ENCODE data around the gene FAM184B. TPM values are rescaled to one million over a fixed set of nuclear protein-coding genes. Genes with fewer than 3 reads are reported as not detected.

FAM184B gene
- total and polyA plus RNA-seq, 2 experiments from 2014 or later = 0.11 to 0.49 TPM

DNA sequence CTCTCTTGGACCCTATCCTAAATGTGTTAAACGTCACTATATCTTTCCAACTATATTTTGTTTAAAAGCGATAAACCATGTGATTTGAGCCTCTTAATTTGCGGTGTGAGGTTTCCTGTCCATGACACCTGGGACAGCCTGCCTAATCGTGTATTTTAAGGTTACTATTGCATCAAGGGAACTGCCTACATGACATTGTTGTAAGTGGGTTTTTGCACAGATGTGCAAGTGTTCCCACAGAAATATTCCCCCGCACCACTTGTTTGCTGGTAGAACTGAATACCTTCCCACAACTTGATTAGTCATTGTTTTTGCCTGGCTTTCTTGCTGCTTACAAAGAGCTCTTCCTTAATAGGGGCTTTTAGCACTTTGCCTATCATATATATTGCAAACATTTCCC is 5.1 kb upstream of the FAM184B start:
- Mint-ChIP-seq H3K4me3 (no peak overlapping the region), H3K4me1 (peaks cover 4% of the 10 kb centered on the region; the same call in 2 of the 3 replicates), H3K27ac (no peak overlapping the region), H3K27me3 (ENCODE audit: insufficient read depth, low read depth, poor library complexity) (peaks cover 16% of the 10 kb centered on the region), H3K36me3 (ENCODE audit: low read depth) (peaks cover 4% of the 10 kb centered on the region; the same call in 2 of the 3 replicates), H3K9me3 (peaks cover 4% of the 10 kb centered on the region; the same call in 1 of the 3 replicates)
- no peaks in the 10 kb centered on the region for H3K79me2 ChIP-seq (replicated peaks; ENCODE audit: insufficient read depth)
- DNase-seq (ENCODE audit: low spot score) (no peak), ATAC-seq (no peak)
- no peak overlapping the region for H3K4me3 ChIP-seq
- no peaks in the 10 kb centered on the region; the same call in 1 of the 2 replicates for H4K20me1 ChIP-seq (replicated peaks; ENCODE audit: insufficient read depth)
- peaks cover 7% of the 10 kb centered on the region; the same call in 1 of the 2 replicates for H3K4me1 ChIP-seq (ENCODE audit: insufficient read depth)
- no peak for TF ChIP-seq CREB1 (CRISPR knock-in tag; IDR thresholded peaks at IDR 0.05; ENCODE audit: low read depth)
- TF ChIP-seq, protein P1, sequence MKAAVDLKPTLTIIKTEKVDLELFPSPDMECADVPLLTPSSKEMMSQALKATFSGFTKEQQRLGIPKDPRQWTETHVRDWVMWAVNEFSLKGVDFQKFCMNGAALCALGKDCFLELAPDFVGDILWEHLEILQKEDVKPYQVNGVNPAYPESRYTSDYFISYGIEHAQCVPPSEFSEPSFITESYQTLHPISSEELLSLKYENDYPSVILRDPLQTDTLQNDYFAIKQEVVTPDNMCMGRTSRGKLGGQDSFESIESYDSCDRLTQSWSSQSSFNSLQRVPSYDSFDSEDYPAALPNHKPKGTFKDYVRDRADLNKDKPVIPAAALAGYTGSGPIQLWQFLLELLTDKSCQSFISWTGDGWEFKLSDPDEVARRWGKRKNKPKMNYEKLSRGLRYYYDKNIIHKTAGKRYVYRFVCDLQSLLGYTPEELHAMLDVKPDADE (IDR thresholded peaks at IDR 0.05) = no peak
- TF ChIP-seq, protein P2, sequence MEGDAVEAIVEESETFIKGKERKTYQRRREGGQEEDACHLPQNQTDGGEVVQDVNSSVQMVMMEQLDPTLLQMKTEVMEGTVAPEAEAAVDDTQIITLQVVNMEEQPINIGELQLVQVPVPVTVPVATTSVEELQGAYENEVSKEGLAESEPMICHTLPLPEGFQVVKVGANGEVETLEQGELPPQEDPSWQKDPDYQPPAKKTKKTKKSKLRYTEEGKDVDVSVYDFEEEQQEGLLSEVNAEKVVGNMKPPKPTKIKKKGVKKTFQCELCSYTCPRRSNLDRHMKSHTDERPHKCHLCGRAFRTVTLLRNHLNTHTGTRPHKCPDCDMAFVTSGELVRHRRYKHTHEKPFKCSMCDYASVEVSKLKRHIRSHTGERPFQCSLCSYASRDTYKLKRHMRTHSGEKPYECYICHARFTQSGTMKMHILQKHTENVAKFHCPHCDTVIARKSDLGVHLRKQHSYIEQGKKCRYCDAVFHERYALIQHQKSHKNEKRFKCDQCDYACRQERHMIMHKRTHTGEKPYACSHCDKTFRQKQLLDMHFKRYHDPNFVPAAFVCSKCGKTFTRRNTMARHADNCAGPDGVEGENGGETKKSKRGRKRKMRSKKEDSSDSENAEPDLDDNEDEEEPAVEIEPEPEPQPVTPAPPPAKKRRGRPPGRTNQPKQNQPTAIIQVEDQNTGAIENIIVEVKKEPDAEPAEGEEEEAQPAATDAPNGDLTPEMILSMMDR (conservative IDR thresholded peaks at IDR 0.05; ENCODE audit: low read depth in 2 of 2) = no peak
- TF ChIP-seq ZNF114 (CRISPR knock-in tag; IDR thresholded peaks at IDR 0.05) = no peak
- no peak for TF ChIP-seq EZH2 (IDR thresholded peaks at IDR 0.05; ENCODE audit: low read depth, unreplicated experiment)
- TF ChIP-seq, protein P3, sequence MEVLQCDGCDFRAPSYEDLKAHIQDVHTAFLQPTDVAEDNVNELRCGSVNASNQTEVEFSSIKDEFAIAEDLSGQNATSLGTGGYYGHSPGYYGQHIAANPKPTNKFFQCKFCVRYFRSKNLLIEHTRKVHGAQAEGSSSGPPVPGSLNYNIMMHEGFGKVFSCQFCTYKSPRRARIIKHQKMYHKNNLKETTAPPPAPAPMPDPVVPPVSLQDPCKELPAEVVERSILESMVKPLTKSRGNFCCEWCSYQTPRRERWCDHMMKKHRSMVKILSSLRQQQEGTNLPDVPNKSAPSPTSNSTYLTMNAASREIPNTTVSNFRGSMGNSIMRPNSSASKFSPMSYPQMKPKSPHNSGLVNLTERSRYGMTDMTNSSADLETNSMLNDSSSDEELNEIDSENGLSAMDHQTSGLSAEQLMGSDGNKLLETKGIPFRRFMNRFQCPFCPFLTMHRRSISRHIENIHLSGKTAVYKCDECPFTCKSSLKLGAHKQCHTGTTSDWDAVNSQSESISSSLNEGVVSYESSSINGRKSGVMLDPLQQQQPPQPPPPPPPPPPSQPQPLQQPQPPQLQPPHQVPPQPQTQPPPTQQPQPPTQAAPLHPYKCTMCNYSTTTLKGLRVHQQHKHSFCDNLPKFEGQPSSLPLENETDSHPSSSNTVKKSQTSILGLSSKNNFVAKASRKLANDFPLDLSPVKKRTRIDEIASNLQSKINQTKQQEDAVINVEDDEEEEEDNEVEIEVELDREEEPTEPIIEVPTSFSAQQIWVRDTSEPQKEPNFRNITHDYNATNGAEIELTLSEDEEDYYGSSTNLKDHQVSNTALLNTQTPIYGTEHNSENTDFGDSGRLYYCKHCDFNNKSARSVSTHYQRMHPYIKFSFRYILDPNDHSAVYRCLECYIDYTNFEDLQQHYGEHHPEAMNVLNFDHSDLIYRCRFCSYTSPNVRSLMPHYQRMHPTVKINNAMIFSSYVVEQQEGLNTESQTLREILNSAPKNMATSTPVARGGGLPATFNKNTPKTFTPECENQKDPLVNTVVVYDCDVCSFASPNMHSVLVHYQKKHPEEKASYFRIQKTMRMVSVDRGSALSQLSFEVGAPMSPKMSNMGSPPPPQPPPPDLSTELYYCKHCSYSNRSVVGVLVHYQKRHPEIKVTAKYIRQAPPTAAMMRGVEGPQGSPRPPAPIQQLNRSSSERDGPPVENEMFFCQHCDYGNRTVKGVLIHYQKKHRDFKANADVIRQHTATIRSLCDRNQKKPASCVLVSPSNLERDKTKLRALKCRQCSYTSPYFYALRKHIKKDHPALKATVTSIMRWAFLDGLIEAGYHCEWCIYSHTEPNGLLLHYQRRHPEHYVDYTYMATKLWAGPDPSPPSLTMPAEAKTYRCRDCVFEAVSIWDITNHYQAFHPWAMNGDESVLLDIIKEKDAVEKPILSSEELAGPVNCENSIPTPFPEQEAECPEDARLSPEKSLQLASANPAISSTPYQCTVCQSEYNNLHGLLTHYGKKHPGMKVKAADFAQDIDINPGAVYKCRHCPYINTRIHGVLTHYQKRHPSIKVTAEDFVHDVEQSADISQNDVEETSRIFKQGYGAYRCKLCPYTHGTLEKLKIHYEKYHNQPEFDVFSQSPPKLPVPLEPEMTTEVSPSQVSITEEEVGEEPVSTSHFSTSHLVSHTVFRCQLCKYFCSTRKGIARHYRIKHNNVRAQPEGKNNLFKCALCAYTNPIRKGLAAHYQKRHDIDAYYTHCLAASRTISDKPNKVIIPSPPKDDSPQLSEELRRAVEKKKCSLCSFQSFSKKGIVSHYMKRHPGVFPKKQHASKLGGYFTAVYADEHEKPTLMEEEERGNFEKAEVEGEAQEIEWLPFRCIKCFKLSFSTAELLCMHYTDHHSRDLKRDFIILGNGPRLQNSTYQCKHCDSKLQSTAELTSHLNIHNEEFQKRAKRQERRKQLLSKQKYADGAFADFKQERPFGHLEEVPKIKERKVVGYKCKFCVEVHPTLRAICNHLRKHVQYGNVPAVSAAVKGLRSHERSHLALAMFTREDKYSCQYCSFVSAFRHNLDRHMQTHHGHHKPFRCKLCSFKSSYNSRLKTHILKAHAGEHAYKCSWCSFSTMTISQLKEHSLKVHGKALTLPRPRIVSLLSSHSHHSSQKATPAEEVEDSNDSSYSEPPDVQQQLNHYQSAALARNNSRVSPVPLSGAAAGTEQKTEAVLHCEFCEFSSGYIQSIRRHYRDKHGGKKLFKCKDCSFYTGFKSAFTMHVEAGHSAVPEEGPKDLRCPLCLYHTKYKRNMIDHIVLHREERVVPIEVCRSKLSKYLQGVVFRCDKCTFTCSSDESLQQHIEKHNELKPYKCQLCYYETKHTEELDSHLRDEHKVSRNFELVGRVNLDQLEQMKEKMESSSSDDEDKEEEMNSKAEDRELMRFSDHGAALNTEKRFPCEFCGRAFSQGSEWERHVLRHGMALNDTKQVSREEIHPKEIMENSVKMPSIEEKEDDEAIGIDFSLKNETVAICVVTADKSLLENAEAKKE (CRISPR knock-in tag; IDR thresholded peaks at IDR 0.05) = no peak
- TF ChIP-seq NANOG (IDR thresholded peaks at IDR 0.05; ENCODE audit: borderline replicate concordance) = no peak
- no peak for TF ChIP-seq JUNB (IDR thresholded peaks at IDR 0.05; ENCODE audit: unreplicated experiment)
- no peak for TF ChIP-seq EZH2phosphoT487 (IDR thresholded peaks at IDR 0.05; ENCODE audit: unreplicated experiment)
- no peak for TF ChIP-seq POLR2AphosphoS5 (IDR thresholded peaks at IDR 0.05; ENCODE audit: low read depth)
- TF ChIP-seq ZNF331 (CRISPR knock-in tag; IDR thresholded peaks at IDR 0.05; ENCODE audit: low read depth) = no peak
- TF ChIP-seq, protein P4, sequence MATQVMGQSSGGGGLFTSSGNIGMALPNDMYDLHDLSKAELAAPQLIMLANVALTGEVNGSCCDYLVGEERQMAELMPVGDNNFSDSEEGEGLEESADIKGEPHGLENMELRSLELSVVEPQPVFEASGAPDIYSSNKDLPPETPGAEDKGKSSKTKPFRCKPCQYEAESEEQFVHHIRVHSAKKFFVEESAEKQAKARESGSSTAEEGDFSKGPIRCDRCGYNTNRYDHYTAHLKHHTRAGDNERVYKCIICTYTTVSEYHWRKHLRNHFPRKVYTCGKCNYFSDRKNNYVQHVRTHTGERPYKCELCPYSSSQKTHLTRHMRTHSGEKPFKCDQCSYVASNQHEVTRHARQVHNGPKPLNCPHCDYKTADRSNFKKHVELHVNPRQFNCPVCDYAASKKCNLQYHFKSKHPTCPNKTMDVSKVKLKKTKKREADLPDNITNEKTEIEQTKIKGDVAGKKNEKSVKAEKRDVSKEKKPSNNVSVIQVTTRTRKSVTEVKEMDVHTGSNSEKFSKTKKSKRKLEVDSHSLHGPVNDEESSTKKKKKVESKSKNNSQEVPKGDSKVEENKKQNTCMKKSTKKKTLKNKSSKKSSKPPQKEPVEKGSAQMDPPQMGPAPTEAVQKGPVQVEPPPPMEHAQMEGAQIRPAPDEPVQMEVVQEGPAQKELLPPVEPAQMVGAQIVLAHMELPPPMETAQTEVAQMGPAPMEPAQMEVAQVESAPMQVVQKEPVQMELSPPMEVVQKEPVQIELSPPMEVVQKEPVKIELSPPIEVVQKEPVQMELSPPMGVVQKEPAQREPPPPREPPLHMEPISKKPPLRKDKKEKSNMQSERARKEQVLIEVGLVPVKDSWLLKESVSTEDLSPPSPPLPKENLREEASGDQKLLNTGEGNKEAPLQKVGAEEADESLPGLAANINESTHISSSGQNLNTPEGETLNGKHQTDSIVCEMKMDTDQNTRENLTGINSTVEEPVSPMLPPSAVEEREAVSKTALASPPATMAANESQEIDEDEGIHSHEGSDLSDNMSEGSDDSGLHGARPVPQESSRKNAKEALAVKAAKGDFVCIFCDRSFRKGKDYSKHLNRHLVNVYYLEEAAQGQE (IDR thresholded peaks at IDR 0.05; ENCODE audit: unreplicated experiment) = no peak
- no peak for TF ChIP-seq STAT1 (IDR thresholded peaks at IDR 0.05; ENCODE audit: unreplicated experiment)
- H3K4me2 ChIP-seq = no peak overlapping the region
- no peak overlapping the region for H3K27ac ChIP-seq (ENCODE audit: low read depth)
- no peaks in the 10 kb centered on the region for H3F3A ChIP-seq (replicated peaks; ENCODE audit: low read depth)
- peaks cover 18% of the 10 kb centered on the region for H3K27me3 ChIP-seq (ENCODE audit: insufficient read depth)
- H3K9me2 ChIP-seq (ENCODE audit: insufficient read depth) = no peaks in the 10 kb centered on the region
- no peak overlapping the region for H2AFZ ChIP-seq
- H3K36me3 ChIP-seq (ENCODE audit: insufficient read depth) = no peaks in the 10 kb centered on the region; the same call in 1 of the 2 replicates

Data from GM23338 (cell line).